ENCODE measurements around the gene CHST11.

Gene CHST11

GRCh38 chr12:104457746-104458693 is 1.3 kb downstream of the CHST11 start:
- FAIRE-seq (peak; percentile 60), DNase-seq (ENCODE audit: extremely low spot score, insufficient read length, low read depth) (peak; percentile 36)

- FAIRE-seq (peak; percentile 26), DNase-seq (ENCODE audit: extremely low spot score, insufficient read length, low read depth) (no peak)
These were observed 2.1 kb downstream of the CHST11 start for GRCh38 chr12:104458694-104459367.

DNA sequence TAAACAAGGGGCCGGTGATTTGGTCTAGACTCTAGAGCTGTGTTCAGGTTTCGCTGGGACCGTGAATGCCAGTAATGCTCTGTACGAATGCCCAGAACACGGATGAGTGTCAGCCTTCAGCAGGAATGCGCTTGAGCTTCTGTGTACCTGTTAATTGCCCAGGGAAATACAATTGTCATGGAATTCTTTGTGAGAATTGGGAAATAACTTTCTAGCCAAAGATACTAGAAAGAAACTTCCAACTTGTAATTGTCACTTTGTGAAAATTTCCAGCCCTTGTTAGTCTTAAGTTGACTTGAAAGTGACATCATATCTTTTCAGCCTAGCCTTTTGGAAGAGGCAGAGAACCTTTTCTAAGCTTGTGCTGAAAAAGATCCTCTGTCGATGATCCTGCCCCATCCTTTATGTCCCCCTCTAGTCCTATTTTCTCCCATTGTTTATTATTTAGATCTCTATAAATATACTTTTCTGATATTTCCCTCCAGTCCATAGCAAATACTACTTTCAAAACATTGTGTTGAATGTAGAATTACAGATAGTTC is 2.7 kb downstream of the CHST11 start:
- FAIRE-seq (peak; percentile 18), DNase-seq (ENCODE audit: extremely low spot score, insufficient read length, low read depth) (no peak)

DNA sequence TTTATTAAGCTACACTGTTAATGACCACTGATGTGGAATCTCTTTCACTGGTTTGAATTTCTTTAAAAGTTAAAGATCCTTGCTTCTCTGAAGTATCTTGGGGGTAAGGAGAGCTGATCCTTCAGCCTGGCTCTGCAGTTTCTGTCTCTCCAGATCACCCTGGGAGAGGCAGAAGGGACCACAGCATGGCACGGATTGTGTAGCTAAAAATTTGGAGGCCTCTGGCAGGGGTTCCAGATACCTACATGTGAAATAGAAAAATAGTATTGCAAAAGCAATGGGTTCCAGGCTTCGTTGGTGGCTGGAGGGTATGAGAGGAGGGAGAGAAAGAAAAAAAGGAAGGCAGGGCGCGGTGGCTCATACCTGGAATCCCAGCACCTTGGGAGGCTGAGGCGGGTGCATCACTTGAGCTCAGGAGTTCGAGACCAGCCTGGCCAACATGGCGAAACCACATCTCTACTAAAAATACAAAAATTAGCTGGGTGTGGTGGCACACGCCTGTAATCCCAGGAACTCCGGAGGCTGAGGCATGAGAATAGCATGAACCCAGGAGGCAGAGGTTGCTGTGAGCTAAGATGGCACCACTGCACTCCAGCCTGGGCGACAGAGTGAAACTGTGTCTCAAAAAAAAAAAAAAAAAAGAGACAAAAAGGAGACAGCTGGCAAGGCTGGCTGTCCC is 3.4 kb downstream of the CHST11 start:
- no peak for DNase-seq (ENCODE audit: extremely low spot score, insufficient read length, low read depth)
- FAIRE-seq: no peak

GRCh38 chr12:104460973-104461698 is 4.4 kb downstream of the CHST11 start:
- FAIRE-seq (no peak), DNase-seq (ENCODE audit: extremely low spot score, insufficient read length, low read depth) (no peak)

- DNase-seq (ENCODE audit: extremely low spot score, insufficient read length, low read depth) (no peak), FAIRE-seq (no peak)
These were observed 5.6 kb downstream of the CHST11 start for GRCh38 chr12:104462325-104462724.

- peak; percentile 94 for FAIRE-seq
- DNase-seq (ENCODE audit: extremely low spot score, insufficient read length, low read depth): peak; percentile 42
These were observed 6.2 kb downstream of the CHST11 start for GRCh38 chr12:104462931-104463339.

DNA sequence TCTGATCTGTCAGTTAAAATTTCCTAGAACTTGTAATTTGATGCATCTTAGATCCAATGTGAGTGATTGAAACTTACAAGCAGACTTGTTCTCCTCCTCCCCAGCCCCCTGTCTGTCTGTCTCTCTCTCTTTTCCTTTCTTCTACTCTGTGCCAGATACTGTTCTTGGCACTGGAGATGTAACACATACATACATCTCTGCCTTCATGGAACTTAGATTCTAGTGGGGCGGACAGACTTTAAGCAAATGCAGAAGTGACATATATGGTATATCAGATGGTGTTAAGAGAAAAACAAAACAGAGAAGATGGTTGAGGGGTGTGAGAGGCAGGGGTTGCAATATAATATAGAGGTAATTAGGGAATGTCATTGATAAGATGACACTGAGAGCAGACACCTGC is 6.6 kb downstream of the CHST11 start:
- no peak for DNase-seq (ENCODE audit: extremely low spot score, insufficient read length, low read depth)
- FAIRE-seq: no peak

GRCh38 chr12:104464899-104465298 is 8.2 kb downstream of the CHST11 start:
- DNase-seq (ENCODE audit: extremely low spot score, insufficient read length, low read depth) (no peak), FAIRE-seq (no peak)

- no peak for DNase-seq (ENCODE audit: extremely low spot score, insufficient read length, low read depth)
- no peak for FAIRE-seq
These were observed 10.1 kb downstream of the CHST11 start for GRCh38 chr12:104466709-104467345.

- FAIRE-seq (peak; percentile 56), DNase-seq (ENCODE audit: extremely low spot score, insufficient read length, low read depth) (no peak)
These were observed 10.6 kb downstream of the CHST11 start for GRCh38 chr12:104467346-104467837.

GRCh38 chr12:104468371-104468770 is 11.6 kb downstream of the CHST11 start:
- DNase-seq (ENCODE audit: extremely low spot score, insufficient read length, low read depth): no peak
- FAIRE-seq: no peak

DNA sequence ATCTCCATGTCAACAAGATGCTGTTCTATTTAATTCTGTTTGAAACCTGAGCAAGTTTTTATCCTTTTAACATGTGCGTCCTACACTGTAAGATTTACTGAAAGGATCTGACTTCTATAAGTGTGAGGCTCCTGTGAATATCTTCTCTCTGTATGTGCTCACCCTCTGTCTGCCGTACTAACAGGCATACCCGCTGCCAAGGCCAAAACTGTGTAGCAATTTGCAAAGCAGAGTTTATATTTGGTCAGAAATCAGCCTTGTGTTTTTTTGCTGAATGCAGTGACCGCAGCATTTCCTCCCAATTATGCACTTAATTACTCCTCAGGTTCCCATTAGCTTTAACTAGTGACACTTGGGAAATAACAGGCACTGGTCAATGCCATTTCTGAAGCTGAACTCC is 12.3 kb downstream of the CHST11 start:
- no peak for FAIRE-seq
- DNase-seq (ENCODE audit: extremely low spot score, insufficient read length, low read depth): no peak

DNA sequence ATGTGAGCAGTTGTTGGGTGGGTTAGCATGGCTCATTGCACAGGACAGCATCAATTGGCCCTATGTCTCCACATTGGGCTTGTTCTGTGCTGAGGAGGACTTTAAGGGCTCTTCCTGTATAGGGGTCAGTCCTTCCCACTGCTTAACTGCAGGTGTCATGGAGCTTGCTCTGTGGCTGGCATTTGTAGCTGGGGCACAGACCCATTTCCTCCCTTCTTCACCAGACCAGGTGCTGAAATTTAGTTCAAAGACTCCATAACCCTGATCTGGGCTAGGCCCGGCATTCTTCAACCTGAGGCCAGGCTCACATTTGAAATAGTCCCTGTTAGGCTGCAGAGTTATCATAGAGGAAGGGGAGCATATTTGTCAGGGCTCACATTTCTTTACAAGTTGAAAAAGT is 12.8 kb downstream of the CHST11 start:
- FAIRE-seq (no peak), DNase-seq (ENCODE audit: extremely low spot score, insufficient read length, low read depth) (no peak)

GRCh38 chr12:104470521-104470920 is 13.8 kb downstream of the CHST11 start:
- no peak for FAIRE-seq

GRCh38 chr12:104471336-104471735 is 14.6 kb downstream of the CHST11 start:
- peak; percentile 26 for FAIRE-seq
- DNase-seq (ENCODE audit: extremely low spot score, insufficient read length, low read depth): no peak

More at GRCh38 chr12:104470521-104470920, 13.8 kb downstream of the CHST11 start:
- DNase-seq (ENCODE audit: extremely low spot score, insufficient read length, low read depth): no peak

DNA sequence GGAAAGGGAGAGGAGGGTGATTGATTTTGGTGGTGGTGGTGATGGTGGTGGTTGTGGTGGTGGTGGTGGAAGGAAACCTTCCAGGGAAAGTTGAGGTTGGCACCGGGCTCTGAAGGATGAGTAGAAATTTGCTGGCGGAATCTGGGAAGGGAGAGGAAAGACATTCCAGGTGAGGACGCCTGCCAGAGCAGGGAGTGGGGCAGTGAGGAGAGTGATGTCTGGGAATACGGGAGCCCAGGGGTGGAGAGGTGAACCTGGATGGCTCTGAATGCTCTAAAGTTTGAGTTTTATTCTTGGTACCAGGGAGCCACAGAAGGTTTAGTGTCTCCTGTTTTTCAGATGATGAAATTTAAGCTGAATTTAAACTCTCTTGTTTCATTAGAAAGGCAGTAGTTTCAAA is 16.0 kb downstream of the CHST11 start:
- no peak for DNase-seq (ENCODE audit: extremely low spot score, insufficient read length, low read depth)
- no peak for FAIRE-seq

DNA sequence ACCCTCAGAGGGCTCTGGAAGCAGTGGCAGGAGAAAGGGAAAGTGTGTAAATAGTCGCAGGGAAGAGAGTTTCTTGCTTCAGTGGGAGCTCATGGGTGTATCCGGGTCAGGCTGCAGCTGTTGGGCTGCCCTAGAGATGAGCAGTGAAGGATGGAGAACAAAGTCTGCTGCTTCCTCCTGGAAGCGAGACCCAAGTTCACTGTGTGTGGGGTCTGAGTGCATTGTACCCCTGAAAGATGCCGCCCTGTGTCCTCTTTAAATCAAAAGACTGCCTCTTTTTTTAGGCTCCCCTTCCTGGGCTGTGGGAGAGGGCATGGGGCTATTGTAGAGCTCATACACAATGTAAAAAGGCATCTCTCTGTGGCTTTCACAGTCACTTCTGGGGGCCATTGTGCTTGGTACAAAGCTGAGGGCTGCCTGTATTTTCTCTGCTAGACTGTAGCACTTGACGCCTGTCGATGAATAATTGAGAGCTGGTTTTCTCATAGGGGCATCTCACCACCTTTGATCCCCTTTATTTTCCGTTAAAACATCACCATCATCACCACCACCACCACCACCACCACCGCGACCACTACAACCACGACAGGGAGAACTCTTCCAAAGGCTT is 16.7 kb downstream of the CHST11 start:
- FAIRE-seq (peak; percentile 90), DNase-seq (ENCODE audit: extremely low spot score, insufficient read length, low read depth) (no peak)

DNA sequence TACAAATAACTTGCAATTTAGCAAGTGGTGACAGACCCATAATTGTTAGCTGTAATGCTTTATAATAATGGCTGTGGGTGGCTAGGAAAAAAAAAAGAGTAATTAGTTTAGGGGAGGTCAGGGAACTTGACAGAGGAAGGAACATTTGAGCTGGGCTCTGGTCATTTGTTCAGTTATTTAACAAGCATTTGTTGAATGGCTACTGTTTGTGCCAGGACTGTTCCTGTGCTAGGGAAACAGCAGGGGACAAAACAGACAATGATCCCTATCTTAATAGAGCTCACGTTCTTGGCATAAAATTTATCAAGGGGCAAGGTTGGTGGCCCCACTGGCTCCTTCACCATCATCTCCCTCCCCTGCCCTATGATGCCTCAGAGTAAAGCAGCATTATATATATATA is 18.5 kb downstream of the CHST11 start:
- DNase-seq (ENCODE audit: extremely low spot score, insufficient read length, low read depth): no peak
- peak; percentile 24 for FAIRE-seq
